Measurements from ENCODE around the gene AGPS. TPM values are rescaled to one million over a fixed set of nuclear protein-coding genes. Genes with fewer than 3 reads are reported as not detected.

The AGPS gene
- total RNA-seq, 1 donor from 2014 or later, result 26.4 TPM

DNA sequence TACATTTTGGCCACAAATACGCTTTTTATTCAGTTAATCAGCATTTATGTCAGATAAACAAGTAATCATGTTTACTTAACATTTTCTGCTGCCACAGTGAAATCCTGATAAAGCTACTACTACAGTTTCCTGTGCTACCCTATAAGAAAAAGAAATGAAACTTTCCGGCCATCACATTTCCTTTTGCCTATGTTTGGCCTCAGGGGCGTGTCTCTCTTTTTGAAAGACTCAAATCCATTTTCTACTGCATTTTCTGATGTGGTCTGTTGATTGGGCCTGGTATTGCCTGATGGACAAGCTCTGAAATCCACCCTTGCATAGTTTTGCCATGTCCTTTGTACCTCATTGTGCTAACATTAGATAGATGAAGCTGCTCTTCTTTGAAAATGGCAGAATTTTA is 152.6 kb downstream of the AGPS start:
- Histone ChIP-seq H3K9me3 (replicated peaks) (no peaks in the 10 kb centered on the region), H3K4me1 (peaks cover 4% of the 10 kb centered on the region), H3K36me3 (no peaks in the 10 kb centered on the region), H3K27me3 (ENCODE audit: low read depth) (no peaks in the 10 kb centered on the region), H3K4me3 (no peak overlapping the region), H3K27ac (replicated peaks) (no peak overlapping the region)
- TF ChIP-seq, protein P1, sequence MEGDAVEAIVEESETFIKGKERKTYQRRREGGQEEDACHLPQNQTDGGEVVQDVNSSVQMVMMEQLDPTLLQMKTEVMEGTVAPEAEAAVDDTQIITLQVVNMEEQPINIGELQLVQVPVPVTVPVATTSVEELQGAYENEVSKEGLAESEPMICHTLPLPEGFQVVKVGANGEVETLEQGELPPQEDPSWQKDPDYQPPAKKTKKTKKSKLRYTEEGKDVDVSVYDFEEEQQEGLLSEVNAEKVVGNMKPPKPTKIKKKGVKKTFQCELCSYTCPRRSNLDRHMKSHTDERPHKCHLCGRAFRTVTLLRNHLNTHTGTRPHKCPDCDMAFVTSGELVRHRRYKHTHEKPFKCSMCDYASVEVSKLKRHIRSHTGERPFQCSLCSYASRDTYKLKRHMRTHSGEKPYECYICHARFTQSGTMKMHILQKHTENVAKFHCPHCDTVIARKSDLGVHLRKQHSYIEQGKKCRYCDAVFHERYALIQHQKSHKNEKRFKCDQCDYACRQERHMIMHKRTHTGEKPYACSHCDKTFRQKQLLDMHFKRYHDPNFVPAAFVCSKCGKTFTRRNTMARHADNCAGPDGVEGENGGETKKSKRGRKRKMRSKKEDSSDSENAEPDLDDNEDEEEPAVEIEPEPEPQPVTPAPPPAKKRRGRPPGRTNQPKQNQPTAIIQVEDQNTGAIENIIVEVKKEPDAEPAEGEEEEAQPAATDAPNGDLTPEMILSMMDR (IDR thresholded peaks at IDR 0.05; ENCODE audit: borderline replicate concordance), result no peak
- DNase-seq, result no peak
- intact Hi-C loops (cut with micrococcal nuclease), result no loop called here

DNA sequence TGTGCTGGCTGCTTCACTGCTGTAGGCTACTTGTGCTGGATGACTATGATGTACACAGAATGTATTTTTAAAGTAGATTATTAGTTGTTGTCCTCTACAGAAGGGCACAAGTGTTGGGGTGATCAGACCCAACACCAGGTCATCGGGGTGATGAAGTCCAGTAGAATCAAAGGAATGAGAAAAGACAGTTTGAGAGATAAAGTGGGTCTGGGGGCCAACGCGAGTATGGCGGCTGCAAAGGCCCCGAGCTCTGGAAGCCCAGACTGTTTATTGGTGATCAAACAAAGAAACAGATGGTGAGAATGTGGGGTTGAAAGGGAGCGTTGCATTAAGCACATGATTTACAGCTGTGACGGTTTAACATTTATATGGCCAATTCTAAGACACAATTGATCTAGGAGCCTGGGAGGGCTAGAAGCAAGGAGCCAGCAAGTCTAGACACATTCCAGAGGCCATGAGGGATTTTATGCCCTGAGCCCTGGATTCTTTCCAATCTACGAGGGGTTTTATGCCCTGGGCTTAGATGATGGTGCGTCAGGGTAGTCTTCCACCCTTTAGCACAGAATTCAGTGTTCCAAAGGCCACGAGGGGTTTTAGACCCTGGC is 153.5 kb downstream of the AGPS start:
- TF ChIP-seq, protein P1 (IDR thresholded peaks at IDR 0.05; ENCODE audit: borderline replicate concordance), result no peak
- H3K4me3 ChIP-seq, result no peak overlapping the region
- H3K36me3 ChIP-seq, result no peaks in the 10 kb centered on the region
- no peaks in the 10 kb centered on the region for H3K27me3 ChIP-seq (ENCODE audit: low read depth)
- DNase-seq, result no peak
- H3K9me3 ChIP-seq (replicated peaks), result no peaks in the 10 kb centered on the region
- H3K4me1 ChIP-seq, result peaks cover 4% of the 10 kb centered on the region
- H3K27ac ChIP-seq (replicated peaks), result no peak overlapping the region
- intact Hi-C loops (cut with micrococcal nuclease), result no loop called here

DNA sequence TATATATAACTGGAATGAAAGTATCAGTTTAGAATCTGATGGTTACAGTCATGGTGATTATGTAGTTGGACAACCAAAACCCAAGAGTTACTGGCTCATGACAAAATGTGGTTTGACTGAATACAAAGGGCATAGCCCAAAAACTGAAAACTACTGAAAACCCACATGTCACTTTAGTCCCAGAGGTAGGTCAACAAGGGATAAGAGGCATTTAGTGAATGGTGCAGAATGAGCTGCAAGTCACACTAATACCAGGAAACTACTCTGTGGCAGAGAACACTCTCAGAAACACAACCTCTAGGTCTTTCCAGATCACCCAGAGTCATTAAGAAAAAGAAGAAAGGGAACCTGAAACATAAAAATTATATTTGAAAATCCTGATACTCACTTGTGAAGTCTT is 154.5 kb downstream of the AGPS start:
- Histone ChIP-seq H3K9me3 (replicated peaks) (no peaks in the 10 kb centered on the region), H3K36me3 (no peaks in the 10 kb centered on the region), H3K27ac (replicated peaks) (no peak overlapping the region), H3K4me3 (no peak overlapping the region), H3K27me3 (ENCODE audit: low read depth) (no peaks in the 10 kb centered on the region), H3K4me1 (peaks cover 13% of the 10 kb centered on the region)
- intact Hi-C loops (cut with micrococcal nuclease), result no loop called here
- TF ChIP-seq, protein P1 (IDR thresholded peaks at IDR 0.05; ENCODE audit: borderline replicate concordance), result no peak
- DNase-seq, result no peak

DNA sequence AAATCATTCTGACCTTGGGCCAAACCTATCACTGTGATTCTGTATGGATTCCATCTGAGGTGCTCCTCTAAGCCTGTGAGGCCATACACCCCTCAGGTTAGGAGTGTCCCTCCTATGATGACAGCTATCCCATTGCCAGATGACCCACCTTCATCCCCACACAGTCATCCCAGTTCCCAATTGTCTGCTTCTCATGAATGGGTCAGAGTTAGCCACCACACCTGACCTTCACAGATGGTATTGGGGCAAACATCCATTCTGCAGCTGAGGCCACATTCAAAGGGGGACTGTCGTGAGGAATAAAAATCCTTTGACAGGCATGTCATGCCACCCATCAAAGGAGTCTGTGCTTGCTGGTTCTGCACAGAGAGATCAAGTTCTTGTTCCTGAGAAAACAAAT is 155.2 kb downstream of the AGPS start:
- intact Hi-C loops (cut with micrococcal nuclease), result no loop called here
- Histone ChIP-seq H3K9me3 (replicated peaks) (no peaks in the 10 kb centered on the region), H3K4me1 (peaks cover 16% of the 10 kb centered on the region), H3K27ac (replicated peaks) (no peak overlapping the region), H3K4me3 (no peak overlapping the region), H3K27me3 (ENCODE audit: low read depth) (no peaks in the 10 kb centered on the region), H3K36me3 (no peaks in the 10 kb centered on the region)
- DNase-seq, result no peak
- TF ChIP-seq, protein P1 (IDR thresholded peaks at IDR 0.05; ENCODE audit: borderline replicate concordance), result no peak

DNA sequence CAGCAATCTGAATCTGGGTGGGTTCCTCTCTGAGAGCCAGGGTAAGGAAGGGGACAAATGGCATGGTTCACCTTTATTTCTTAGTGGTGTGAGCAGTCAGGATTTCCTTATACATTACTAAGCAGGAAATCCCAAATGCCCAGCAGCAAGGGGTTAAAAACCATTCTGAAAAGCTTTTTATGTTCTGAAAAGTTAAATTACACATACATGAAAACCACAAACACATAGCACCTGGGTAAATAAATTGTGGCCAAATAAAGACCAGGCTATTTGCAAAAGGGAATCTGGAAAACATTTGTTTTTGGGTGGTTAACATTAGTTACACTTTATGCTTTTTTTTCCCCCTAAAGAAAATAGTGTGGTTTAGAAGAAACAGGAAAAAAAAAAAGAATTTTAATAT is 156.1 kb downstream of the AGPS start:
- Histone ChIP-seq H3K4me3 (no peak overlapping the region), H3K4me1 (peaks cover 22% of the 10 kb centered on the region), H3K36me3 (no peaks in the 10 kb centered on the region), H3K9me3 (replicated peaks) (no peaks in the 10 kb centered on the region), H3K27ac (replicated peaks) (no peak overlapping the region), H3K27me3 (ENCODE audit: low read depth) (no peaks in the 10 kb centered on the region)
- TF ChIP-seq, protein P1 (IDR thresholded peaks at IDR 0.05; ENCODE audit: borderline replicate concordance), result no peak
- DNase-seq, result no peak
- intact Hi-C loops (cut with micrococcal nuclease), result no loop called here

Measured in left ventricle myocardium inferior (tissue), 1 donor.